Measurements from ENCODE around the gene PCBD1. TPM values are rescaled to one million over a fixed set of nuclear protein-coding genes. Genes with fewer than 3 reads are reported as not detected.

The PCBD1 gene
- polyA plus RNA-seq, 3 donors: 18.0 to 28.3 (median 21.3) TPM

DNA sequence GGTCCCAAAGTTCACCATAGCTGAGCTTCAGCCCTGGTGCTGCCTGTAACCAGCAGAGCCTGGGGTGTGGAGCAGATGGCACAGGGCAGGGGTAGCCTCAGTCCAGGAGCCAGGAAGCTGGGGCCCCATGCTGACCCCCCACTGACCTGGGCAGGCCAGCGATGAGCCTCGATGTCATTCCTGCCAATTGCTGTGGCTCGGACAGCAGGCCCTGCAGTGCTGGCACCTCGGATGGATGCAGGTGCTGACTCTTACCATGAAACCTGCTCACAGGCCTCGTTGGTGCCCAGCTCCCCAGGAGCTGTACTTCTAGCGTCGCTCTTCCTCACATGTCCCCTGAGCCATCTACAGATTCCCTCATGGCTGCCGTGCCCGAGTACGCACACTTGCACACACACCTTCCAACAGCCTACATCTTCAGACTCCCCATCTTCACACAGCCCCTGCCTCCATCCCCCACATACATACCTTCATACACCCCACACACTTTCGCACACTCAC, 46.8 kb upstream of the PCBD1 start:
- H2AFZ ChIP-seq (ENCODE audit: insufficient read depth, low read depth, low read length, poor library complexity, severe bottlenecking): no peak overlapping the region
- no peaks in the 10 kb centered on the region for H3K36me3 ChIP-seq (replicated peaks in 1 of 2; ENCODE audit: control insufficient read depth in 1 of 2, insufficient read depth in 2 of 2, low read length in 2 of 2)
- H3K79me2 ChIP-seq (ENCODE audit: insufficient read depth, low read length): no peaks in the 10 kb centered on the region
- H3K4me1 ChIP-seq (ENCODE audit: control insufficient read depth in 1 of 2, insufficient read depth in 2 of 2, low read length in 2 of 2): no peaks in the 10 kb centered on the region
- H3K36me3 Mint-ChIP-seq: no peaks in the 10 kb centered on the region
- DNase-seq: no peak
- H3K9me3 ChIP-seq (replicated peaks in 1 of 2; ENCODE audit: control insufficient read depth in 1 of 2, insufficient read depth in 1 of 2, low read length in 2 of 2): no peaks in the 10 kb centered on the region
- H3K4me2 ChIP-seq (replicated peaks; ENCODE audit: extremely low read depth, low read length, poor library complexity, severe bottlenecking): no peak overlapping the region
- no peaks in the 10 kb centered on the region for H4K20me1 ChIP-seq (ENCODE audit: insufficient read depth, low read length)
- H3K4me3 ChIP-seq (replicated peaks in 1 of 3; ENCODE audit: low read depth in 2 of 3, low read length in 3 of 3): no peak overlapping the region
- H3K27ac Mint-ChIP-seq: no peak overlapping the region
- H3K27me3 Mint-ChIP-seq (ENCODE audit: low read depth in 3 of 3): peaks cover 4 to 6% (median 5%) of the 10 kb centered on the region in 3 donors
- no peak overlapping the region for H3K4me3 Mint-ChIP-seq
- intact Hi-C loops (cut with micrococcal nuclease): no loop called here
- no peak overlapping the region for H3K9ac ChIP-seq (ENCODE audit: insufficient read depth, low read length, poor library complexity, severe bottlenecking)
- H3K9me3 Mint-ChIP-seq: no peaks in the 10 kb centered on the region
- H3K27me3 ChIP-seq (ENCODE audit: control insufficient read depth in 2 of 2, insufficient read depth in 2 of 2, low read length in 2 of 2): no peaks in the 10 kb centered on the region
- TF ChIP-seq, protein P1, sequence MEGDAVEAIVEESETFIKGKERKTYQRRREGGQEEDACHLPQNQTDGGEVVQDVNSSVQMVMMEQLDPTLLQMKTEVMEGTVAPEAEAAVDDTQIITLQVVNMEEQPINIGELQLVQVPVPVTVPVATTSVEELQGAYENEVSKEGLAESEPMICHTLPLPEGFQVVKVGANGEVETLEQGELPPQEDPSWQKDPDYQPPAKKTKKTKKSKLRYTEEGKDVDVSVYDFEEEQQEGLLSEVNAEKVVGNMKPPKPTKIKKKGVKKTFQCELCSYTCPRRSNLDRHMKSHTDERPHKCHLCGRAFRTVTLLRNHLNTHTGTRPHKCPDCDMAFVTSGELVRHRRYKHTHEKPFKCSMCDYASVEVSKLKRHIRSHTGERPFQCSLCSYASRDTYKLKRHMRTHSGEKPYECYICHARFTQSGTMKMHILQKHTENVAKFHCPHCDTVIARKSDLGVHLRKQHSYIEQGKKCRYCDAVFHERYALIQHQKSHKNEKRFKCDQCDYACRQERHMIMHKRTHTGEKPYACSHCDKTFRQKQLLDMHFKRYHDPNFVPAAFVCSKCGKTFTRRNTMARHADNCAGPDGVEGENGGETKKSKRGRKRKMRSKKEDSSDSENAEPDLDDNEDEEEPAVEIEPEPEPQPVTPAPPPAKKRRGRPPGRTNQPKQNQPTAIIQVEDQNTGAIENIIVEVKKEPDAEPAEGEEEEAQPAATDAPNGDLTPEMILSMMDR (IDR thresholded peaks at IDR 0.05): no peak
- H3K27ac ChIP-seq (ENCODE audit: low read depth in 1 of 2, low read length in 2 of 2): no peak overlapping the region
- 97% methylated on average over 10 of the region's 11 CpGs for WGBS (ENCODE audit: insufficient coverage)
- H3K4me1 Mint-ChIP-seq: no peaks in the 10 kb centered on the region

DNA sequence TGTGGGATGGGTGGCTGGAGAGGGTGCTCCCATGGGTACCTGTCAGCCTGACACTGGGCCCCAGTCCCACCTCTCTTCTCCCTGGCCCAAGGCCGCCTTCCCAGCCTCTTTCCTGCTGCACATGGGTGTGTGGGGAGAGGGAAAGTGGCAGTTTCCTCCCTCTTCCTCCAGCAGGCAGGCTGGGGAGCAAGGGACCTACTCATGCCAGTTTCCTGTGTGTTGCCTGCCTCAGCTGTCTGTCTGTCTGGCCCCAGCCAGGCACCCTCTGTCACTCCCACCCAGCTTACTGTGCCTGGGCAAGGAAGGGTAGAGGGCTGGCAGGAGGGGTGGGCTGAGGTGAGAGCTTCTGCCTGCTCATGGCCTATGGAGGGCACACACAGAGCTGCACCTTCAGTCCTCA, 46.3 kb upstream of the PCBD1 start:
- no peaks in the 10 kb centered on the region for H3K9me3 Mint-ChIP-seq
- Histone ChIP-seq H3K4me2 (replicated peaks; ENCODE audit: extremely low read depth, low read length, poor library complexity, severe bottlenecking) (no peak overlapping the region), H3K9me3 (replicated peaks in 1 of 2; ENCODE audit: control insufficient read depth in 1 of 2, insufficient read depth in 1 of 2, low read length in 2 of 2) (no peaks in the 10 kb centered on the region), H3K9ac (ENCODE audit: insufficient read depth, low read length, poor library complexity, severe bottlenecking) (no peak overlapping the region), H3K79me2 (ENCODE audit: insufficient read depth, low read length) (no peaks in the 10 kb centered on the region), H3K36me3 (replicated peaks in 1 of 2; ENCODE audit: control insufficient read depth in 1 of 2, insufficient read depth in 2 of 2, low read length in 2 of 2) (no peaks in the 10 kb centered on the region), H3K4me1 (ENCODE audit: control insufficient read depth in 1 of 2, insufficient read depth in 2 of 2, low read length in 2 of 2) (no peaks in the 10 kb centered on the region), H3K27ac (ENCODE audit: low read depth in 1 of 2, low read length in 2 of 2) (no peak overlapping the region), H4K20me1 (ENCODE audit: insufficient read depth, low read length) (no peaks in the 10 kb centered on the region), H3K27me3 (ENCODE audit: control insufficient read depth in 2 of 2, insufficient read depth in 2 of 2, low read length in 2 of 2) (no peaks in the 10 kb centered on the region), H2AFZ (ENCODE audit: insufficient read depth, low read depth, low read length, poor library complexity, severe bottlenecking) (no peak overlapping the region), H3K4me3 (replicated peaks in 1 of 3; ENCODE audit: low read depth in 2 of 3, low read length in 3 of 3) (no peak overlapping the region)
- TF ChIP-seq, protein P1 (IDR thresholded peaks at IDR 0.05): no peak
- H3K4me3 Mint-ChIP-seq: no peak overlapping the region
- peaks cover 3 to 6% (median 4%) of the 10 kb centered on the region in 3 donors for H3K27me3 Mint-ChIP-seq (ENCODE audit: low read depth in 3 of 3)
- intact Hi-C loops (cut with micrococcal nuclease): no loop called here
- WGBS (ENCODE audit: insufficient coverage): no CpG with 5 or more reads among the region's 1 CpG
- no peak for DNase-seq
- no peaks in the 10 kb centered on the region for H3K36me3 Mint-ChIP-seq
- H3K27ac Mint-ChIP-seq: no peak overlapping the region
- no peaks in the 10 kb centered on the region for H3K4me1 Mint-ChIP-seq
